ENCODE measurements around the gene CAMK1D.
"Not testable (repeated sequence)": the region's sequence is repeated elsewhere in the genome, so short reads cannot be mapped to it uniquely, and the experiment has no call there.

DNA sequence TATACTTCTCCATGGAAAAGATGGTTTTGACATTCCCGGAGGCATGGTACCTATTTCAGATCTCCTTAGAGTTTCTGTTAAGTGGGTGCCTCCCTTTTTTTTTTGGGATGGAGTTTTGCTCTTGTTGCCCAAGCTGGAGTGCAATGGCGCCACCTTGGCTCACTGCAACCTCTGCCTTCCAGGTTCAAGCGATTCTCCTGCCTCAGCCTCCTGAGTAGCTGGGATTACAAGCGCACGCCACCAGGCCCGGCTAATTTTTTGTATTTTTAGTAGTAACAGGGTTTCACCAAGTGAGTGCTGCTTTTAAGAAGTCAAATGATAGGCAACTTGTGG lies 363.6 kb downstream of the CAMK1D start:
- TF ChIP-seq, protein P1, sequence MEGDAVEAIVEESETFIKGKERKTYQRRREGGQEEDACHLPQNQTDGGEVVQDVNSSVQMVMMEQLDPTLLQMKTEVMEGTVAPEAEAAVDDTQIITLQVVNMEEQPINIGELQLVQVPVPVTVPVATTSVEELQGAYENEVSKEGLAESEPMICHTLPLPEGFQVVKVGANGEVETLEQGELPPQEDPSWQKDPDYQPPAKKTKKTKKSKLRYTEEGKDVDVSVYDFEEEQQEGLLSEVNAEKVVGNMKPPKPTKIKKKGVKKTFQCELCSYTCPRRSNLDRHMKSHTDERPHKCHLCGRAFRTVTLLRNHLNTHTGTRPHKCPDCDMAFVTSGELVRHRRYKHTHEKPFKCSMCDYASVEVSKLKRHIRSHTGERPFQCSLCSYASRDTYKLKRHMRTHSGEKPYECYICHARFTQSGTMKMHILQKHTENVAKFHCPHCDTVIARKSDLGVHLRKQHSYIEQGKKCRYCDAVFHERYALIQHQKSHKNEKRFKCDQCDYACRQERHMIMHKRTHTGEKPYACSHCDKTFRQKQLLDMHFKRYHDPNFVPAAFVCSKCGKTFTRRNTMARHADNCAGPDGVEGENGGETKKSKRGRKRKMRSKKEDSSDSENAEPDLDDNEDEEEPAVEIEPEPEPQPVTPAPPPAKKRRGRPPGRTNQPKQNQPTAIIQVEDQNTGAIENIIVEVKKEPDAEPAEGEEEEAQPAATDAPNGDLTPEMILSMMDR (IDR thresholded peaks at IDR 0.05), result not testable (repeated sequence)
- not testable (repeated sequence) for TF ChIP-seq POLR2A, POLR2AphosphoS5 (IDR thresholded peaks at IDR 0.05)

All from breast epithelium (tissue), 3 donors.